ENCODE data around the gene ASPHD1.
"Not testable (repeated sequence)": the region's sequence is repeated elsewhere in the genome, so short reads cannot be mapped to it uniquely, and the experiment has no call there.

Gene ASPHD1, protein sequence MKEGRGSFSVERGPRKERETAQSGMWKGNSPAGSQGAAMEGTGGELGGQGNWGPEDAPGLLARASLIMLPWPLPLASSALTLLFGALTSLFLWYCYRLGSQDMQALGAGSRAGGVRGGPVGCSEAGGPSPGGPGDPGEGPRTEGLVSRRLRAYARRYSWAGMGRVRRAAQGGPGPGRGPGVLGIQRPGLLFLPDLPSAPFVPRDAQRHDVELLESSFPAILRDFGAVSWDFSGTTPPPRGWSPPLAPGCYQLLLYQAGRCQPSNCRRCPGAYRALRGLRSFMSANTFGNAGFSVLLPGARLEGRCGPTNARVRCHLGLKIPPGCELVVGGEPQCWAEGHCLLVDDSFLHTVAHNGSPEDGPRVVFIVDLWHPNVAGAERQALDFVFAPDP

DNA sequence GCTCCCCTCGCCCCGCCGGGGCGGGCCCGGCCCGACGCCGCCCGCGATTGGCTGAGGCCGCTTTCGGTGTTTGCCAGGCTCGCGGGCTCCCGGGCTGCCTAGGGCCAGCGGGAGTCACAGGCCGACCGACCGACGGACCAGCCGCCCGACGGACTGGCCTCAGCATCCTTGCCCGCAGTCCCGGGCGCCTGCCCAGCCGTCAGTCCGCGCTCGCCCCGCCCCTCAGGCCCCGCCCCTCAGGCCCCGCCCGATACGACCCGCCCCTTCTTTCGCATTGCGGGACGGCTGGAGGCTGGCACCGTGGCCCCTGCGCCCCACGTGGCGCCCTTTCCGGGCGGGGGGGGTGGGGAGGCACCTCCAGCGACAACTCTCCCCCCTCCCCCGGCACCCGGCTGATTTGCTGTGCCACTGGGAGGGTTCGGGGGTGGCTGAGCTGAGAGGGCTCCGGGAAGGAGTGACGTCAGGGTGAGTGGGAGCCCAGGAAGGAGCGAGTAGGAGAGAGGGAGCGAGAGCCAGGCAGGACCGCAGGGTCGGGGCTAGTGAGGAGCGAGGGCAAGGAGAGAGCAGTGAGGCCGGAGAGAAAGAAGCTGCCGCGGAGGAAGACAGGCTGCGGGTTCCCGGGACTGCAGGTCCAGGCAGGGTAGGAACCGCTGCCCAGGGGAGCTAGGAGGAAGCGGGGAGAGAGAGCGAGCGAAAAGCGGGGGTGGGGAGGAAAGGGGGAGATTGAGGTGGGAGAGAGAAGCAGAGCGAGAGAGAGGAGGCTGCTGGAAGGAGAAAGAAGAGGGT is at the start of gene ASPHD1:
Gene ASPHD1, plus strand, starts transcription at position 387 of the 786 bp plus-strand sequence. CDS start 484 bp downstream, outside the sequence.
- DNase-seq: peak; percentile 90

DNA sequence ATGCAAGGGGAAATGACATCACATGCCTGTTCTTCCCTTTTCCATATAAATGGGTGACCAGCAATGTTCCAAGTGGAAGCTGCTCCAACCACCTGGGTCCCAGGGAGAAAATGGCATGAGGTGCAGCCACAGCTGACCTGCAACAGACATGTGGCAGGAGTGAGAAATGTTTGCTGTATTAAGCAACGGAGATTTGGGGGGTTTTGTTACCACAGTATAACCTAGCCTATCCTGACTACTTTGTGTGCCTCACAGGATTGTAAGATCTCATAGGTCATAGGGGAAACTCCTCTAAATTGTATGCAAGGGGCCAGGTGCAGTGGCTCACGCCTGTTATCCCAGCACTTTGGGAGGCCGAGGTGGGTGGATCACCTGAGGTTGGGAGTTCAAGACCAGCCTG is 49.3 kb upstream of the ASPHD1 start:
- no peak for DNase-seq

GRCh38 chr16:29852654-29853053 is 47.6 kb upstream of the ASPHD1 start:
- no peak for DNase-seq

DNA sequence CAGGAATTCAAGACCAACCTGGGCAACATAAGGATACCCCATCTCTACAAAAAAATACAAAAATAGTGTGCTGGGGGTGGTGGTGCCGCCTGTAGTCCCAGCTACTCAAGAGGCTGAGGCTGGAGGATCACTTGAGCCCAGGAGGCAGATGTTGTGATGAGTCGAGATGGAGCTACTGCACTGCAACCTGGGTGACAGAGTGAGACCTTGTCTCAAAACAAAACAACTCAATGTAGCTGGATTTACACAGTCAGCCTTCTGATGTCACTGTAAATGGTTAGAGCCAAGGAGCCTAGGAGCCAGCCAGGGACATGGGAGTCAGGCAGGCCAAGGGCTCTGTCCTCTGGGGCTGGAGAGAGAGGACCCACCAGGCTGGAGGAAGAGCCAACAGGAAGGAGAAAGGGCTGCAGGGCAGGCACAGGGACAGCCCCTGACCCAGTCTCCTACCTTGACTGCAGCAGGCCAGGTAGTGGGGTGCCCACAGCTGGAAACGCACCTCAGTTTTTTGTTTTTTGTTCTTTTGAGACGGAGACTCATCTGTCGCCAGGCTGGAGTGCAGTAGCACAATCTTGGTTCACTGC is 45.7 kb upstream of the ASPHD1 start:
- DNase-seq: no peak

DNA sequence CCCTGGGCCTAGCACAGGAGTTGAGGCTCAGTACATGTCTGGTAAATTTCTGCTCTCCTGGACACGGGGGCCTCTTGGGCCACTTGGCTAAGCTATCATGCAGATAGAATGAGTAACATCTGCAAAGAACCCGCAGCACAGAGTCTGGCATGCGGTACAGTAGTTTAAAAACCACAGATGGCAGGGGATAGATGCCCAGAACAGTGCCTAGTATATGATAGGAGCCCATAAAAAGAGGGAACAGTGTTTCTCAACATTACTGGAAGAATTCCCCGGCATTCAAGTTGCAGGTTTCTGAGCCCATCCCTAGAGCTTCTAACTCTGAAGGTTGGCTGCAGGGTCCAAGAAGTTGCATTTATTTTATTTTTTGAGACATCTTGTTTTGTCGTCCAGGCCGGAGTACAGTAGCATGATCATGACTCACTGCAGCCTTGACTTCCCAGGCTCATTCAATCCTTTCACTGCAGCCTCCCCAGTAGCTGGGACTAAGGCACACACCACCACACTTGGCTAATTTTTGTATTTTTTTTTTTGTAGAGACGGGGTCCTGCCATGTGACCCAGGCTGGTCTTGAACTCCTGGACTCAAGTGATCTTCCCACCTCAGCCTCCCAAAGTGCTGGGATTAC is 43.0 kb upstream of the ASPHD1 start:
- DNase-seq: no peak

GRCh38 chr16:29858149-29858849 is 42.0 kb upstream of the ASPHD1 start:
- DNase-seq: no peak

DNA sequence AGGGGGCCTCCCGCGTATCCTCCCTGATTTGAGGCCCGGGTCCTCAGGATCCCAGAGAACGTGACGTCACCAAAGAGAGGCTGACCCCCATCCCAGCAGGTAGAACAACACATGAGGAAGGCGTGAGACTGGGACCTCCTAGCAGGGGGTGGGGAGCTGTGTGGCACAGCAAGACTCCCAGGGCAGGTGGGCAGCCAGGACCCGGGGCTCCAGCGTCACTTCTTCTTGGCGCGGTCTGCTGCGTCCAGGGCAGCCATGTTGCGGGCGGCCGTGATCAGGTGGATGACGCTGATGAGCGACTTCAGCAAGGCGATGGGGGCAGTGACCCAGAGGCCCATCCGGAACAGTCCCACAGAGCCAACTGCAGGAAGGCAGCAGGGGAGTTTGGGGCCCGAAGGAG is 41.3 kb upstream of the ASPHD1 start:
- DNase-seq: no peak

DNA sequence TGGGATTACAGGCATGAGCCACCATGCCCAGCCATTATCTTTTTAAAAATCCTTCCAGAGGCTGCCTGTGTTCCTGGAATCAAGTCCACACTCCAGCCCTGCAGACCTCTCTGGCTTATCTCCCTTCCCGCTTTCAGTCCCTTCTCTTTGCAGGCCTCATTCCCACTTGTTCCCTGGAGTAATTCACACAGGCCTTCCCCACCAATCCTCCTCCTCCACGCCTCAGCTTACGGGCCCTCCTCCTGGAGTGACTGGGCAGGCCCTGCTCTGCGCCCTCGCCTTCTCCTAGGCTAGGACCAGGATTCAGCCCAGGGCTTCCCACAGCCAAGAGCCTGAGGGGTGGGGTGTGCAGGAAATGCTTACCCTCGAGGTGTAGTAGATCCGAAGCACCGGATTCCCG is 40.1 kb upstream of the ASPHD1 start:
- no peak for DNase-seq

DNA sequence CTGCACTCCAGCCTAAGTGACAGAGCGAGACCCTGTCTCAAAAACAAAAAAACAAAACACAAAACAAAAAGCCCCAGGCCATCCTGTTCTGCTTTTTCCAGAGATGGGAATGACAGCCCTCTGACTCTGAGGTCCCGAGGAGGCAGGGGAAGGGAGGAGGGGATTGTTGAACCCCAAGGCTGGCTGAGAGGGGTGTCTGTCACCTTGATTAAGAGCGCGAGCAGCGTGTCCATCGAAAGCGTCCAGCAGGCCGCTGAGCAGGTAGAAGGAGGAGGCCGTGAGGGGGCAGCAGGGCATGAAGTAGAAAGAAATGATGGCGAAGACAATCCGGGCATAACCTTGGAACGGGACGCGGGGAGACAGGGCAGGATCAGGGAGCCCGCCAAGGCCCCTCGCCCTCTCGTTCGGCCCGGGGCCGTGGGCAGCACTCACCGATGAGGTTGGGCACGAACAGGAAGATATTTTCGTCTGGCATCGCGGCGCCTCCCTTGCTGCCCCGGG is 37.9 kb upstream of the ASPHD1 start:
- peak; percentile 58 for DNase-seq

DNA sequence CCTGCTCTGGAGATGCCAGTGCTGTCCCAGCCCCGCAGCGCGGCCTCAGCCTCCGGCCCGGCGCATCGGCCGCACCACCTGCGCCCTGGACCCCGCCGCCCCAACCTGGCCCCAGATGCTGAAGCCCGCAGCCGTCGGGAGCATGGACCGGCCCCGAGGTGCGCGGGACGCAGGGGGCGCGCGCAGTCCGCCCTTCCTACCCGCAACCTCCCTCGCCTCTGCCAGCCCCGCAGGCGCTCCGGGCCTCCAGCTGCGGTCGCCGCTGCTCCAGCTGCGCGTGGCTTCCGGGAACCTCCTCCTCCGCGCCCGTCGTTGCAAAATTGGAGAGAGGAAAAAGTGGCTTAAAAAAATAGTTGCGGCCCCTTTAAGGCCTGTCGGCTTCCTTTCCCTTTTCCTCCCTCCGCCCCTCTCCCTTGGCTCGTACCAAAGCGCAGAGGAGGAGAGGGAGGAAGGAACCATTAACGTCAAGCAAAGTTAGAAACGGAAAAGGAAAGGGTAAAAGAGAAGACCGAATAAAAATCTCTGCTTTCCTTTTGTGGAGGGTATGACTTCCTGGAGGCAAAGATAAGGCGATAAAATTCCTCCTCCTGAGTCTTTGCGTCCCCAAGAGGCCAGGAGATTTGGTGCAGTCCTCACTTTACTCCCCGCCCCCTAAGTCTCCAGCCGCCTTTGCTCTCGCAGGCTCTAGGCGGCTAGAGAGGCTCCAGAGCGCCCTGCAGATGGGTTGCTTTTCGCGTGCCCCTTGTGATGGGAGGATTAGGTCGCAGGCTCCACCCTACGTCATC is 37.2 kb upstream of the ASPHD1 start, which contains the start of gene CDIPT:
Gene CDIPT, minus strand, starts transcription at position 343 of the 785 bp plus-strand sequence. CDS start 369 bp downstream, outside the sequence.
- peak; percentile 99 for DNase-seq

DNA sequence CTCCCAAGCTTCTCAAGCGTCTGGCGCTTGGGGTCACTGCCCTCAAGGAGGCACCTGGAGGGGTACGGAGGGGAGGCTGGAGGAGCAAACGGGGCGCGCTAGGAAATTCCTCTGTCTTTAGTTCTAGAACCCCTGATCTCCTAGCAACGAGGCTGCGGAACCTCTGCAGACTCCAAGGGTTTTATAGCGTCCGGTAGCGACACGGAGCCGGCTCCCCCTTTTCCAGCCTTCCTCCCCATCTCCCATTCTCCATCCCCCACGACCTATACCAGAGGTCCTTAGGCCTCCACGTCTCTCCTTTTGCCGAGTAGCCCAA is 36.7 kb upstream of the ASPHD1 start:
- no peak for DNase-seq

GRCh38 chr16:29864205-29864604 is 36.1 kb upstream of the ASPHD1 start:
- DNase-seq: no peak

DNA sequence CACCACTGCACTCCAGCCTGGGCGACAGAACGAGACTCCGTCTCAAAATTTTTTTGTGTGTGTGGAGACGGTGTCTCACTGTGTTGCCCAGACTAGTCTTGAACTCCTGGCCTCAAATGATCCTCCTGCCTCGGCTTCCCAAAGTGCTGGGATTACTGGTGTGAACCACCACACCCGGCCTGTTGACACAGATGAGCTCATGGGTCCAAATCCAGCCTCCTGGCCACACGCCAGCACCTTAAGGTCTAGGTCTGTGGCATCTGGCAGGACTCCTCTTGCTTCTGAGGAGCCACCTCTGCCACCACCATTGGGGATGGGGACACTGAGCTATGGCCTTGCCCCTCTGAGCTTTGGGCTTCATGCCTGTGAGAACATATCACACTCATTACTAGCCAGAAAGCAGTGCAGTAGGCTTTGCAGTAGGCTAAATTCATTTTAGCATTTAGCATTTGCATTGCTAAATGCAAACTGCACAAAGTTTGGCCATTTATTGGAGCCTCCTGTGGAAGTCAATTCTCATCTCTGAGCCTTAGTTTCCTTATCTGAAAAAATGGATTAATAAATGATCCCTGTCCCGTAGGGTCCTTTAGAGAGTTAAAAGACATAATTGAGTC is 31.8 kb upstream of the ASPHD1 start:
- no peak for DNase-seq

DNA sequence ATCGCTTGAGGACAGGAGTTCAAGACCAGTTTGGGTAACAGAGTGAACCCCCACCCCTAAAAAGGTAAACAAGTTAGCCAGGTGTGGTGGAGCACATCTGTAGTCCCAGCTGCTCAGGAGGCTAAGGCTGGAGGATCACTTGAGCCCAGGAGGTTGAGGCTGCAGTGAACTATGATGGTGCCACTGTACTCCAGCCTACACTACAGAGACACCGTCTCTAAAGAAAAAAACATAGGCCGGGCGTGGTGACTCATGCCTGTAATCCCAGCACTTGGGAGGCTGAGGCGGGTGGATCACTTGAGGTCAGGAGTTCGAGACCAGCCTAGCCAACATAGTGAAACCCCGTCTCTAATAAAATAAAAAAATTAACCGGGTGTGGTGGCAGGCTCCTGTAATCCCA is 31.2 kb upstream of the ASPHD1 start:
- DNase-seq: not testable (repeated sequence)

DNA sequence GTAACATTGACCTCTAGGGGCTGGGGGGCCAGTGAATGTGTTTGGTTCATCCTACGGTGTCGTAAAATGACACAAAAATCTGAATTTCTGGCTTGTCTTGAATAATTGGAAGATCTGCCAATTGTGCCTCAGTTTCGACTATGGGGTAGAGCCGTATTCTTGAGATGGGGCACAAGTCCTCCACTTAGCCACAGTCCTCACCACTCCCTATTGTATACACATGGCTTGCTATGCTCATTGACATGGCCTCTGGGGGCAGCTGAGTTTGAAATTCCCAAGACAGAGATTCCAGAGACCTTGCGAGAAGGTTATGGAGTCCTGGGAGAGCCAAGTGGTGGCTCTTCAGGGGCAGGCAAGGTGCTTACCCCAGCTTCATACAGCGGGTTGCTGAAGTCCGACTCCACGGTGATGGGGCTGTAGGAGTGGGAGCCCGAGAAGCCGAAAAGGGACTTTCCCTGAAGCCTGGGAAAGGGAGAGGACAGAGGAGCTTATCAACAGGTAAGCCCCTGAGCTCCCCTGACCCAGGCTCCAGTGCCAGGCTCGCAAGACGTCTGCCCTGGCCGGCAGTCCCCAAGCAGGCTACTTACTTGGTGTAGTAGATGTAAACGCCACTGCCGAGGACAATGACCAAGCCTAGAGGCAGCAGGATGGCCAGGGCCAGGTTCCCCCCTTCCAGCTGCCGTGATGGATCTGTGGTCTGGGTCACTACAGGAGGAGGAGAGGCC is 28.3 kb upstream of the ASPHD1 start:
- no peak for DNase-seq

- no peak for DNase-seq
Measured at GRCh38 chr16:29873319-29873718, 27.0 kb upstream of the ASPHD1 start.

DNA sequence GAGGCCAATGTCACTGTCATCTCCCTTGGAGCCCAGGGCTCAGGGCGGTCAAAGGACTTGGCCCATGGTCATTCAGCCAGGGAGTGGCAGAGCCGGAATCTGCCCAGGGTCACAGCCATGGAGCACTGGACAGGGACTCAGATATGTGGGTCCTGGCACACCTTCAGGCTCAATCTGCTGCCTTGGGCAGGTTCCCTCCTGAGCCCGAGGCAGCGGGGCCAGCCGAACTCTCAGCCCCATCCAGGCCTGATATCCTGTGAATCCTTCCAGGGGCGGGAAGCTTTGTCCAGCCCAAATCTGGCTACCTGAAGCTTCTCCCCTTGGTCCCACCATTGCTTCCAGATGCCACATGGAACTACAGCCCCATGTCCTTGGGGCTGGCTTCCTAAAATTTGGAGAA is 25.1 kb upstream of the ASPHD1 start:
- no peak for DNase-seq

DNA sequence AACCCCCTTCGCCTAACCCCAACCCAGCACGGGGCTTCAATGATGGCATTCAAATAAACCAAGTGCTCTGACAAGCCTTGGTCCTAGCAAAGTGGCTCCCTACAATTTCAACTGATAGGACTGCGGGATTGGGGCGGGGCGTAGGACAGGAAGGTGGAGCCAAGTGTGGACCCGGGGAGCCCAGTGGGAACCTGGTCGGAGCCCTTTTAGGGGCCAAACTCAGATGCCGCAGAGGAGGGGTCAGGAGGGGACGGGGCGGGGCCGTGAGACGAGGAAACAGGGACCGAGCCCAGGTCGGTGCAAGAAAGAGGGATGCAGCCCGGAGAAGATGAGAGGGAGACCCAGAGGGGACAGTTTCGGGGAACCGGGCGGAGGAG is 24.1 kb upstream of the ASPHD1 start:
- no peak for DNase-seq

DNA sequence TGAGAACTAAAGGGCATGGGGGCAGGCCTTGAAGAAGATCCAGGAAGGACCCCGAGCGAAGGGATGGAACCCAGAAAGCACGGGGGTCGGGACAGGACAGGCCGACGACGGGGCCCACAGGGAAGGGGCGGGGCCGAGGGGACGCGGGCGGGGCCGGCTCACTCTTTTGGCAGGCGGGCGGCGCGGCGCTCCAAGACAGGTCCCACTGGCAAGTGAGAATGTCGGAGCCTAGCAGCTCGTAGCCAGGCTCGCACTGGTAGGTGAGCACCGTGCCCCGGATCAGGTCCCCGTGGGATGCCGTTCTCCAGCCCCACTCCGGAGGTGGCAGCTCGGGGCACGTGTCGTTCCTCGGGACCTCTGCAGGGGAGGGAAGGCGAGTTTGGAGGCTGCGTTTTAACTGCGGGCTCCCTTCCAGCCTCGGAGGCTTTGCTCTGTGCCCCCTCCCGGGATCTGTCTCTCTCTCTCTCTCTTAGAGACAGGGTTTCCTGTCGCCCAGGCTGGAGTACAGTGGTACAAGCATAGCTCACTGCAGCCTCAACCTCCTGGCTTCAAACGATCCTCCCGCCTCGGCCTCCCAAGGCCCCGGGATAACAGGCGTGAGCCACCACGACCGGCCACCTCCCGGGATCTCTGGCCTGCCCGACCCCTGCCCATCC is 23.6 kb upstream of the ASPHD1 start:
- DNase-seq: no peak
